ENCODE measurements around the gene NSMCE4A. TPM values are rescaled to one million over a fixed set of nuclear protein-coding genes. Genes with fewer than 3 reads are reported as not detected.

NSMCE4A gene
- total RNA-seq, 1 donor from 2014 or later = 17.6 TPM

GRCh38 chr10:121949451-121949850 lies 25.6 kb downstream of the NSMCE4A start:
- Histone ChIP-seq H3K27me3 (ENCODE audit: control insufficient read depth, insufficient read depth, low read length) (no peaks in the 10 kb centered on the region), H3K4me3 (ENCODE audit: low read depth, low read length) (no peak overlapping the region), H3K36me3 (ENCODE audit: control insufficient read depth, insufficient read depth, low read length) (no peaks in the 10 kb centered on the region)
- DNase-seq (ENCODE audit: low read depth) (no peak), FAIRE-seq (no peak)
- no peak for TF ChIP-seq CTCF (IDR thresholded peaks at IDR 0.05; ENCODE audit: insufficient read depth, low read length, severe bottlenecking)

DNA sequence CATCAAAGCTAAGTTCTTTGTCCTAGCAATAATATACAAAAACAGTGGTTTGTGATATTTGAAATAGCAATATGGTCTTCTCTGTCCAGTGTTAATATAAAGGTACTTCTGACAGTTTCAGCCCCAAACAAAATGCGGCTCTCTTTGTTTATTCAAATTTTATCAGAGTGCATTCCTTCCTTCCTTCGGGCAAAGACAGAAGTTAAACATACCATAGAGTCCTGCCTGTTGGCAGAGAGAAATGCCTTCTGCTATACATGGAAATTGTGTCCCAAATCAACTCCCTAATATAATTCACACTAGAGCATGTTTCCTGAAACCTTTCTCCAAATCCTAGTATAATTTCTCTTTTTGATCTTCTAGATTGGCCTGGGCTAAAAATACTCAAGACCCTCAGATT lies 26.0 kb downstream of the NSMCE4A start:
- DNase-seq (ENCODE audit: low read depth) (no peak), FAIRE-seq (no peak)
- Histone ChIP-seq H3K36me3 (ENCODE audit: control insufficient read depth, insufficient read depth, low read length) (no peaks in the 10 kb centered on the region), H3K4me3 (ENCODE audit: low read depth, low read length) (no peak overlapping the region), H3K27me3 (ENCODE audit: control insufficient read depth, insufficient read depth, low read length) (no peaks in the 10 kb centered on the region)
- TF ChIP-seq CTCF (IDR thresholded peaks at IDR 0.05; ENCODE audit: insufficient read depth, low read length, severe bottlenecking) = no peak

DNA sequence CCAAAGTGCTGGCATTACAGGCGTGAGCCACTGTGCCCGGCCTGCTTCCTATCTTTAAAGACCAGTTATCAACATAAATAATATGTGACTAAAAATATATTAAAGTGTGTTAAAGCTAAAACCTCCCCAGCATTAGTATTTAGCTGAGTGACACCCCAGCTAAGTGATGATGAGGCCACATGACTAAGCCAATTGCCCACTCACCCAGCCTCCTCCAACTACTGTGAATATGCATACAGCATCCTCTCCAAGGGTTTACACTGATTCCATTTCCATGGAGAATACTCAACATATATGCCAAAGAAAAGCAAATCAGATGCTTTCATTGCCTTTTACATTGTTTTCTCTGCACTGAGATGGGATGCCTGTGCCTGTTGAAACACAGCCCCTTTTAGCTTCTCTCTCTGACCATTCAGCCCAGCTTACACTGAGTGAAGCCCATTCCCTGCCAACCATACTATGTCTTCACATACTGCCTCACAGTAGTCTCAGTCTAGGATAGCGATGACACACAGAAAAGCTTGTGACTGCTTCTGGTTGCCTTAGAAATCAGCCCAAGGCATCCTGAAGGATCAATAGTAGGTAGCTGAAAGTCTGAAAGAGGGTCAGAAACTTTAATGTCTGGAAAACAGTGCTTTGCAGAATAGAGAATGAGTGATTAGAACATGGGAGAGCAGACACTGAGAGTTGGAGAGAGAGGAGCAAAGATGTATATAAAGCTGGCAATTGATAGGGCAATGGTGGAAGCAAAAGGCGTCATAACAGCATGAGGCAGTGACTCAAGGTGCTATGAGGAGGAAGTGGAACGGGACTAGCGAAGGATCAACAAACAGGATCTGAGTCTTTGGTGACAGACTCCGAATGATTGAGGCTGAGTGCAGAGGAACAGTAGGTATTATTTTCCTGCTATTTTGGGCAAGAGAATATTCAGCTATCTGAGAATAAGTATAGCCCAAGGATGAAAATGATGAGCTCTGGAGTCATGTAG lies 27.4 kb downstream of the NSMCE4A start:
- no peaks in the 10 kb centered on the region for H3K27me3 ChIP-seq (ENCODE audit: control insufficient read depth, insufficient read depth, low read length)
- no peak for TF ChIP-seq CTCF (IDR thresholded peaks at IDR 0.05; ENCODE audit: insufficient read depth, low read length, severe bottlenecking)
- H3K4me3 ChIP-seq (ENCODE audit: low read depth, low read length) = no peak overlapping the region
- peak; percentile 73 for FAIRE-seq
- no peaks in the 10 kb centered on the region for H3K36me3 ChIP-seq (ENCODE audit: control insufficient read depth, insufficient read depth, low read length)
- peak; percentile 61 for DNase-seq (ENCODE audit: low read depth)

- Histone ChIP-seq H3K27me3 (ENCODE audit: control insufficient read depth, insufficient read depth, low read length) (no peaks in the 10 kb centered on the region), H3K36me3 (ENCODE audit: control insufficient read depth, insufficient read depth, low read length) (no peaks in the 10 kb centered on the region), H3K4me3 (ENCODE audit: low read depth, low read length) (no peak overlapping the region)
- no peak for TF ChIP-seq CTCF (IDR thresholded peaks at IDR 0.05; ENCODE audit: insufficient read depth, low read length, severe bottlenecking)
- DNase-seq (ENCODE audit: low read depth) (peak; percentile 77), FAIRE-seq (no peak)
These were observed 32.1 kb downstream of the NSMCE4A start for GRCh38 chr10:121942749-121943416.

- no peak overlapping the region for H3K4me3 ChIP-seq (ENCODE audit: low read depth, low read length)
- DNase-seq (ENCODE audit: low read depth) (no peak), FAIRE-seq (no peak)
- no peaks in the 10 kb centered on the region for H3K27me3 ChIP-seq (ENCODE audit: control insufficient read depth, insufficient read depth, low read length)
- TF ChIP-seq CTCF (IDR thresholded peaks at IDR 0.05; ENCODE audit: insufficient read depth, low read length, severe bottlenecking) = no peak
- H3K36me3 ChIP-seq (ENCODE audit: control insufficient read depth, insufficient read depth, low read length) = no peaks in the 10 kb centered on the region
These were observed 33.5 kb downstream of the NSMCE4A start for GRCh38 chr10:121941532-121941931.

All from bronchial epithelial cell (primary cell).